ENCODE data around the gene RPUSD1.
"Not testable (repeated sequence)": the region's sequence is repeated elsewhere in the genome, so short reads cannot be mapped to it uniquely, and the experiment has no call there.

RPUSD1 gene

GRCh38 chr16:743794-744500 is 44.2 kb downstream of the RPUSD1 start:
- H3K4me3 ChIP-seq (ENCODE audit: low read length), result no peak overlapping the region
- TF ChIP-seq CTCF (conservative IDR thresholded peaks at IDR 0.05; ENCODE audit: low read depth, low read length), result peak; percentile 8
- DNase-seq (ENCODE audit: low read depth), result no peak

DNA sequence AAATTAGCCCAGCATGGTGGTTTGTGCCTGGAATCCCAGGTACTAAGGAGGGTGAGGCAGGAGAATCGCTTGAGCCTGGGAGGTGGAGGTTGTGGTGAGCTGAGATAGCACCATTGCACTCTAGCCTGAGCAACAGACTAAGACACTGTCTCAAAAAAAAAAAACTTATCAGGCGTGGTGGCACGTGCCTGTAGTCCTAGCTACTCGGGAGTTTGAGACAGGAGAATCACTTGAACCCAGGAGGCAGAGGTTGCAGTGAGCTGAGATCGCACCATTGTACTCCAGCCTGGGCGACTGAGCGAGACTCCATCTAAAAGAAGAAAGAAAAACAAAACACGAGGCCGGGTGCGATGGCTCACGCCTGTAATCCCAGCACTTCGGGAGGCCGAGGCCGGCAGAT is 45.3 kb downstream of the RPUSD1 start:
- H3K4me3 ChIP-seq (ENCODE audit: low read length); DNase-seq (ENCODE audit: low read depth): not testable (repeated sequence)

DNA sequence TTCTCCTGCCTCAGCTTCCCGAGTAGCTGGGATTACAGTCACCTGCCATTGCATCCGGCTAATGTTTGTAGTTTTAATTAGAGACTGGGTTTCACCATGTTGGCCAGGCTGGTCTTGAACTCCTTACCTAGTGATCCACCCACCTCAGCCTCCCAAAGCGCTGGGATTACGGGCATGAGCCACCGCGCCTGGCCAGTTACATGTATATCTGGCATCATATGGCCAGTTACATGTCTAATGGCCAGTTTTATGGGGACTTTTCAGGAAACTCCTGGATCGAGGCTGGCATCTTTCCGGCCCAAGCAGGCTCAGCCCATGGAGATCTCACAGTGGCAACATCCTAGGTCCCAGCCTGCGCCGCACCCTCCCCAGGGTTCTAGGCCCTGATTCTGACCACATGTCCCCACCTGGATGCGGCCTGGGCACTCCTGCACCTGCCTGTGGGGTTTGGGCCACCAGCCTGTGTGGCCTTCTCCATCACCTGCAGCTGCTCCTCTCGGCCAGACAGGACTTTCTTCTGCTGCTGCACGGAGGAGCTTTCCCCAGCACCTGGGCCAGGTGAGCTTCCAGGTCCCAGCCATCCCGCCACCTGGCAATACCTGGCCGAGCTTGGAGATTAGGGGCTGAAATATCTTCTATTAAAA is 46.1 kb downstream of the RPUSD1 start:
- no peak overlapping the region for H3K4me3 ChIP-seq (ENCODE audit: low read length)
- no peak for DNase-seq (ENCODE audit: low read depth)
- no peak for TF ChIP-seq CTCF (conservative IDR thresholded peaks at IDR 0.05; ENCODE audit: low read depth, low read length)

- DNase-seq (ENCODE audit: low read depth), result peak; percentile 60
- peak within 1 kb of the TSS; percentile 80 for H3K4me3 ChIP-seq (ENCODE audit: low read length)
- peak; percentile 65 for TF ChIP-seq CTCF (conservative IDR thresholded peaks at IDR 0.05; ENCODE audit: low read depth, low read length)
These were observed 47.2 kb downstream of the RPUSD1 start, which contains the start of gene CIAO3 for GRCh38 chr16:740764-741505. TSS of gene CIAO3 (minus strand) at chr16:740997. CDS start at chr16:740985, 12 bp downstream.

DNA sequence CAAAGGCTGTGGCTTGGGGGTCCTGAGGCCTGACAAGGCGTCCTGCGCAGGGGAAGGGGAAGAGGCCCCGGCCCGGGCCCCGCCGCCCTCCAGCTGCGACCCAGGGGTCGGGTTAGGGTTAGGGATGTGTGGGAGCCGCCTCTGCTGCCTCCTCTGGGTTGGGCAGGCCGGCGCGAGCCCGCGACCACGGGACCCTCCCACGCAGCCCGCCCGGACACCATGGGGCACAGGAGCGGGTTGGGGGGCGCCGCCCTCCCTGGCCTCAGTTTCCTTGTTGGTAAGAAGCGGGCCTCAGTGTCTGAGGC is 47.8 kb downstream of the RPUSD1 start:
- TF ChIP-seq CTCF (conservative IDR thresholded peaks at IDR 0.05; ENCODE audit: low read depth, low read length), result no peak
- no peak for DNase-seq (ENCODE audit: low read depth)
- H3K4me3 ChIP-seq (ENCODE audit: low read length), result peak overlapping the region; percentile 80

DNA sequence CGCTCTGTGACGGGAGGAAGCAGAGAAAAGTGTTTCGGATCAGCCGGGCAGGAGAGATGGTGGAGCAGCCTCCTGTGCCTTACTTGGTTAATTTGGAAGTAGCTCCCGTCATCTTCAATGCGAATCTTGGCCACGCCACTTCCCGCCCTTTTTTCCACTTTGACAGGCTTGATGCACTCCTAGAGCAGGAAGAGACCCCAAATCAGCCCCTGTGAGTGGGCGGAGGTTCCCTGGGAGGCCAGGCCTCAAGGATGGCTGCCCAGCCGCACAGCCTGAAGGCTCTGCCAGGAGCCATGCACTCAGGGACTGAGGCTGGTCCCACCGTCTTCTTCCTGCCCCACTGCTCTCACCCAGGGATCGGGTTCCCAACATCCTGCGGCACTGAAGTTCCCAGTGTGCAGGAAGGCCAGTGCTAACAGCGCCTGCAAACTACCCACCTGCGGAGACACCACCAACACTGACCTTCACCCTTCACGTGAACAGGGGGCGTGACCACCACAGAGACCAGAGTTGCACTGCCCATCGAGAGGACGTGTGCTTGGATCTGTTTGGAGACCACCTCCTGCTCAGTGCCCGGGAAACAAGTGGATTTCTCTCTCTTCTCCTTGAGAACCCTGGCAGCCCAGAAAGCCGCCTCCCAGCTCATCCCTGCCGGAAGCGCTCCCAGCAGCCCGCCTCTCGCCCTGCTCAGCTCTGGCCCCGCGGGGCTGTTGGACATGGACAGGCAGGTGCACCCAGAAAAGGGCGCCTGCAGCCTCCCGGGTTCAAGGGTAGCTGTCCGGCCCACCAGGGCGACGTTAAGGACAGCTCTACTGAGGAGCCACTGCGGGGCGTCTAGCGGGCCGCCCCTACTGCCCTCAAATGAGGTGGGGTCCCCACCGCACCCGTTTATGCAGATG is 48.4 kb downstream of the RPUSD1 start:
- peak overlapping the region; percentile 80 for H3K4me3 ChIP-seq (ENCODE audit: low read length)
- DNase-seq (ENCODE audit: low read depth), result no peak
- TF ChIP-seq CTCF (conservative IDR thresholded peaks at IDR 0.05; ENCODE audit: low read depth, low read length), result no peak

- DNase-seq (ENCODE audit: low read depth), result no peak
- H3K4me3 ChIP-seq (ENCODE audit: low read length), result no peak overlapping the region
- no peak for TF ChIP-seq CTCF (conservative IDR thresholded peaks at IDR 0.05; ENCODE audit: low read depth, low read length)
These were observed 51.2 kb downstream of the RPUSD1 start for GRCh38 chr16:736936-737481.
